Measurements from ENCODE around the gene TMEM53. TPM values are rescaled to one million over a fixed set of nuclear protein-coding genes. Genes with fewer than 3 reads are reported as not detected.

TMEM53 gene
- total RNA-seq, 1 donor from 2014 or later, result 13.9 TPM

DNA sequence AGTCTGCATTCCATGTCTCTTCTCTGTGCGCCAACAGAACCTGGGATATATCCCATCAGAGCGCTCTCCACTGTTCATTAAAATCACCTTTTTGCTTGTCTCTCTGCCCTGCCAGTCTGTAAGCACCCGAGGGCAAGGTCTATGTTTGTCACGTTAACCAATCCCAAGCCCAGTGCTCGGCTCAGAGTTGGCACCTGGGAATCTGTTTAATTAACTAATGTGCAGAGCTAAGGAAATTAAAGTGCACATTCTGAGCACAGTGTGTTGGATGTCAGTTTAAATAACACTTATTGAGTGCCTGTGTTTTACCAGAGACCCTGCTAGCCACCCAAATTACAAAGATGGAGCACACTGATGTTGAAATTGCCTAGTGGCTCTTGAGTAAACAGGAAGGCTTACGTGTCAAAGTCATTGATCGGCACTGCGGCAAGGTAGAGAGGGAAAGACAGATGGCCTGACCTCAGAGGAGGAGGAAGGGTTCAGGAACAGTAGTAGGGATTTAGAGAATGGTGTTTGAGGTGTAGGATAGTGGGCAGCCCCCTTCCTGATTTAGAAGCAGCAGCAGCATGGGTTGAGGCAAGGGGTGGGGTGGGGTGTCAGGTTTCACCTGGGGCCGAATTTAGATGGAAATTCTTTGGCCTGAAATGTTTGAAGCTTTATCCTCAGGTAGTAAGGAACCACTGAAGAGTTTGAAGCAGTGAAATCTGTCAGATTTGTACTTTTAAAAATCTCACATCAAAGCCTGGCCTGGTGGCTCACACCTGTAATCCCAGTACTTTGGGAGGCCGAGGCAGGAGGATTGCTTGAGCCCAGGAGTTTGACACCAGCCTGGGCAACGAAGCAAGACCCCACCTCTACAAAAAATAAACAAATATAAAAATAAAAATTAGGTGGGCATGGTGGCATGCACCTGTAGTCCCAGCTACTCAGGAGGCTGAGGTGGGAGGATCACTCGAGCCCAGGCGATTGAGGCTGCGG, 7.9 kb upstream of the TMEM53 start:
- Histone ChIP-seq H3K27me3 (no peaks in the 10 kb centered on the region), H3K4me3 (no peak overlapping the region), H3K9me3 (no peaks in the 10 kb centered on the region), H3K4me1 (no peaks in the 10 kb centered on the region), H3K27ac (no peak overlapping the region), H3K36me3 (no peaks in the 10 kb centered on the region)
- intact Hi-C loops (cut with DNase I), result no loop called here
- DNase-seq (peak; percentile 41), ATAC-seq (peak; percentile 12)
- TF ChIP-seq, protein P1, sequence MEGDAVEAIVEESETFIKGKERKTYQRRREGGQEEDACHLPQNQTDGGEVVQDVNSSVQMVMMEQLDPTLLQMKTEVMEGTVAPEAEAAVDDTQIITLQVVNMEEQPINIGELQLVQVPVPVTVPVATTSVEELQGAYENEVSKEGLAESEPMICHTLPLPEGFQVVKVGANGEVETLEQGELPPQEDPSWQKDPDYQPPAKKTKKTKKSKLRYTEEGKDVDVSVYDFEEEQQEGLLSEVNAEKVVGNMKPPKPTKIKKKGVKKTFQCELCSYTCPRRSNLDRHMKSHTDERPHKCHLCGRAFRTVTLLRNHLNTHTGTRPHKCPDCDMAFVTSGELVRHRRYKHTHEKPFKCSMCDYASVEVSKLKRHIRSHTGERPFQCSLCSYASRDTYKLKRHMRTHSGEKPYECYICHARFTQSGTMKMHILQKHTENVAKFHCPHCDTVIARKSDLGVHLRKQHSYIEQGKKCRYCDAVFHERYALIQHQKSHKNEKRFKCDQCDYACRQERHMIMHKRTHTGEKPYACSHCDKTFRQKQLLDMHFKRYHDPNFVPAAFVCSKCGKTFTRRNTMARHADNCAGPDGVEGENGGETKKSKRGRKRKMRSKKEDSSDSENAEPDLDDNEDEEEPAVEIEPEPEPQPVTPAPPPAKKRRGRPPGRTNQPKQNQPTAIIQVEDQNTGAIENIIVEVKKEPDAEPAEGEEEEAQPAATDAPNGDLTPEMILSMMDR (IDR thresholded peaks at IDR 0.05), result no peak

DNA sequence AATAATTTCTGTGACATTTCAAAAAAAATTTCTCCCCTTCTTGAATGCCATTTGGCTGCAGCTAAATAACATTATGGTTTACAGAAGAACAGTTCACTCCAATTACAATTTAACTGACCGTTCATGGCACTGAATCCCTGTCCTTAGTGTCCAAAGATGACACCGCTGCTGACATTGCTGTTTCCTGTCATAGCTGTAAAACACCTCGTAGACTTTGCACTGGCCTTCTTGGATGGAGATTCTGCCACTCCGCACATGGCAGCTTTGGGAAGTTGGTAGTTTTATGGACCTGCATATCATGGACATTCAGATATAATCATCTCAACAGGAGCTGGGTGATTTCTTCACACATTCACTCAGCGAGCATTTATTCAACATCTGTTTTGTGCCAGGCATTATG, 5.2 kb upstream of the TMEM53 start:
- Histone ChIP-seq H3K9me3 (no peaks in the 10 kb centered on the region), H3K4me1 (peaks cover 22% of the 10 kb centered on the region), H3K36me3 (no peaks in the 10 kb centered on the region), H3K27me3 (no peaks in the 10 kb centered on the region), H3K27ac (no peak overlapping the region), H3K4me3 (no peak overlapping the region)
- TF ChIP-seq, protein P1 (IDR thresholded peaks at IDR 0.05), result no peak
- ATAC-seq, result no peak
- intact Hi-C loops (cut with DNase I), result no loop called here
- DNase-seq, result no peak

DNA sequence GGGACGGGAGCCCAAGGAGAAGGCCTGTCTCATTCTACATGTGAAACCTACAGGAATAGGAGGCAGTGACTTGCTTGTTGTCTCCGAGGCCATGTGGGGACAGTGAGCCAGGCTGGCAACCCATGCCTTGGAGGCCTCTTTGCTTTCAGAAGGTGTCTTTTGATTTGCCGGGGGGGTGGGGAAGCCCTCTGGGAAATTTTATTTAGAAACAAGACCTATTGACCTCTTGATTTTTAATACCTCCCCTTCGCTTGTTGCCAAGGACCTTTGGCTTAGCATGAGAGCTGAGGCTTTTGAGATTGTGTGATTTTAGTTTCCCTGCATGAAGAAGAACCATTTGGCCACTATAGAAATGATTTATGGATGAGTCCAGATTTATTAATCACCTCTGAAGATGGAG, 4.3 kb upstream of the TMEM53 start:
- TF ChIP-seq, protein P1 (IDR thresholded peaks at IDR 0.05), result no peak

DNA sequence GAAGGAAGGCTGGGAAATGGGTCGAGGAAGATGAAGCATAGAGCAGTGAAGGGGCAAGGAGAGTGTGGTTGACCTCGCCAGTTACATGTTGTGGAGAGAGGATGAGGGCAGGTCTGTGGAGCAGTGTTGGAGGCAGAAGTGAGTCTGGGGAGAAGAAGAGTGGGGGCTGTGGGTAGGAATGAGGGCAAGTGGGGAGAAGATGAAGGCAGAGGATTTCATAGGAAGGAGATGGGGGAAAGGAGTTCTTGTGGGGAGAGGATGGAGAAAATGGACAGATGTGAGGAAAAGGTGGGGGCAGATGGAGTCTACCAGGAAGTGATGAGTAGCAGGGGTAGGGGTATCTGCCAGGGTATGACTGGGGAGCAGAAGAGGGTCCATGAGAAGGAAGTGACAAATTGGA, 3.8 kb upstream of the TMEM53 start:
- no peaks in the 10 kb centered on the region for H3K36me3 ChIP-seq
- peaks cover 28% of the 10 kb centered on the region for H3K4me1 ChIP-seq
- intact Hi-C loops (cut with DNase I), result no loop called here
- H3K27ac ChIP-seq, result no peak overlapping the region
- no peaks in the 10 kb centered on the region for H3K27me3 ChIP-seq
- ATAC-seq (no peak), DNase-seq (no peak)
- no peak overlapping the region for H3K4me3 ChIP-seq
- no peaks in the 10 kb centered on the region for H3K9me3 ChIP-seq
- TF ChIP-seq, protein P1 (IDR thresholded peaks at IDR 0.05), result no peak

More for the DNA sequence above, 4.3 kb upstream of the TMEM53 start:
- Histone ChIP-seq H3K4me1 (peaks cover 23% of the 10 kb centered on the region), H3K27ac (no peak overlapping the region), H3K4me3 (no peak overlapping the region), H3K27me3 (no peaks in the 10 kb centered on the region), H3K36me3 (no peaks in the 10 kb centered on the region), H3K9me3 (no peaks in the 10 kb centered on the region)
- ATAC-seq (no peak), DNase-seq (peak; percentile 32)
- intact Hi-C loops (cut with DNase I), result no loop called here

DNA sequence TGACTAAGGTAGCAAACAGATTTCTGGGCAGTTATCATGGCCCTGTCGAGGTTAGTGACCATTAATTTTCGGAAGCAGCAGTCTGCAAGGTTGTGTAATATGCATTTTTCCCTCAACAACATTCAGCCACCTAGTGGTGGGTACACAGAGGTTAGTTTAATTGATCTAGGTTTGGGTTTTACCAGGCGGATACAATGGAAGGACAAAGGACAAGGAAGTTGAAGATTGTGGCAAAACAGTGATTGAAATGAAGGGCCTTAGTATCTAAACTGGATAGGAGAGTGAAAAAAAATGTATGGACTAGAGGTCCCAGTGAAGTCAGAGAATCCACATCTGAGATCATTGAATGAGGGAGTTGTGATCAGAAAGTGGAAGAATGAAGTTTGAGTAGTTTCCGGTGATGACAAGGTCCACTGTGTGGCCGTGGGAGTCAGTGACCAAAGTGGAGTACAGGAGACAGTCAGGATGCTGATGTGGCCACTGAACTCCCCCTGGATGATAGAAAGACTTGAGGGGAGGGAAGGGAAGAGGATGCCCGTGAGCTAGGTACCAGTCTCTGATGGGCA, 3.0 kb upstream of the TMEM53 start:
- H3K9me3 ChIP-seq, result no peaks in the 10 kb centered on the region
- peak overlapping the region; percentile 97 for H3K27ac ChIP-seq
- TF ChIP-seq, protein P1 (IDR thresholded peaks at IDR 0.05), result peak; percentile 52
- no peaks in the 10 kb centered on the region for H3K36me3 ChIP-seq
- H3K4me1 ChIP-seq, result peaks cover 35% of the 10 kb centered on the region
- intact Hi-C loops (cut with DNase I), result no loop called here
- no peak overlapping the region for H3K4me3 ChIP-seq
- DNase-seq (peak; percentile 6), ATAC-seq (no peak)
- H3K27me3 ChIP-seq, result no peaks in the 10 kb centered on the region

Data from upper lobe of right lung (tissue), 1 donor.